Right forelimb (tissue), 1 donor: Measurements from ENCODE around the gene SCN3B.
A peak's percentile ranks its signal among the peaks of the same experiment; 100 is the strongest.
"Not testable (repeated sequence)": the region's sequence is repeated elsewhere in the genome, so short reads cannot be mapped to it uniquely, and the experiment has no call there.

Experiments used
- DNase-seq: peaks from one replicate; pipeline ENCODE4 v3.0.0-alpha.2; 2018

The SCN3B gene

GRCh38 chr11:123654566-123655081 lies at the start of gene SCN3B:
Gene SCN3B (minus strand): TSS chr11:123654624. CDS start chr11:123653801, 823 bp downstream.
- DNase-seq = peak; percentile 84

GRCh38 chr11:123702696-123703095 lies 48.3 kb upstream of the SCN3B start:
- no peak for DNase-seq

GRCh38 chr11:123702139-123702538 lies 47.7 kb upstream of the SCN3B start:
- peak; percentile 47 for DNase-seq

GRCh38 chr11:123700772-123701171 lies 46.3 kb upstream of the SCN3B start:
- no peak for DNase-seq

- DNase-seq = no peak
These were observed 44.2 kb upstream of the SCN3B start for GRCh38 chr11:123698546-123699127.

GRCh38 chr11:123696183-123696582 lies 41.8 kb upstream of the SCN3B start:
- no peak for DNase-seq

GRCh38 chr11:123695231-123695630 lies 40.8 kb upstream of the SCN3B start:
- no peak for DNase-seq

- no peak for DNase-seq
These were observed 40.1 kb upstream of the SCN3B start for GRCh38 chr11:123694551-123694950.

- no peak for DNase-seq
These were observed 38.5 kb upstream of the SCN3B start for GRCh38 chr11:123692961-123693360.

GRCh38 chr11:123690485-123690884 lies 36.1 kb upstream of the SCN3B start:
- no peak for DNase-seq

GRCh38 chr11:123684601-123685000 lies 30.2 kb upstream of the SCN3B start:
- no peak for DNase-seq

- DNase-seq = no peak
These were observed 29.2 kb upstream of the SCN3B start for GRCh38 chr11:123683428-123684170.

- DNase-seq = no peak
These were observed 28.4 kb upstream of the SCN3B start for GRCh38 chr11:123682696-123683410.

- DNase-seq = no peak
These were observed 26.6 kb upstream of the SCN3B start for GRCh38 chr11:123681030-123681429.

- no peak for DNase-seq
These were observed 23.8 kb upstream of the SCN3B start for GRCh38 chr11:123678246-123678645.

- no peak for DNase-seq
These were observed 23.1 kb upstream of the SCN3B start for GRCh38 chr11:123677510-123677909.

- DNase-seq = no peak
These were observed 19.9 kb upstream of the SCN3B start for GRCh38 chr11:123674297-123674696.

- no peak for DNase-seq
These were observed 18.1 kb upstream of the SCN3B start for GRCh38 chr11:123672568-123672967.

- DNase-seq = no peak
These were observed 17.1 kb upstream of the SCN3B start for GRCh38 chr11:123671534-123671933.

GRCh38 chr11:123670081-123670480 lies 15.7 kb upstream of the SCN3B start:
- no peak for DNase-seq

GRCh38 chr11:123665306-123665705 lies 10.9 kb upstream of the SCN3B start:
- no peak for DNase-seq

- DNase-seq = not testable (repeated sequence)
These were observed 5.5 kb upstream of the SCN3B start for GRCh38 chr11:123659965-123660364.

GRCh38 chr11:123659311-123659710 lies 4.9 kb upstream of the SCN3B start:
- DNase-seq = no peak
